CD14-positive monocyte (primary cell): ENCODE data around the gene MYCBP2. TPM values are rescaled to one million over a fixed set of nuclear protein-coding genes. Genes with fewer than 3 reads are reported as not detected.
A peak's percentile ranks its signal among the peaks of the same experiment; 100 is the strongest.

Experiments used
- DNase-seq, 3 donors: peaks; one replicate each; pipeline ENCODE4 v3.0.0-alpha.2; 2011 to 2022
- H2AFZ ChIP-seq: 2 replicates; pipeline ENCODE4 v1.6.0; 2012; ENCODE audit warnings: mild to moderate bottlenecking, low read depth, low read length, inconsistent platforms; ENCODE audit not compliant: insufficient read depth, poor library complexity, severe bottlenecking
- H3K27ac ChIP-seq, 2 donors: 1 replicate in 1 of 2; 2 replicates in 1 of 2; pipeline ENCODE4 v1.5.1; 2012 to 2013; ENCODE audit warnings: low read length in 2 of 2, control low read depth in 1 of 2, inconsistent platforms in 1 of 2, low read depth in 1 of 2, mild to moderate bottlenecking in 1 of 2
- H3K27me3 ChIP-seq, 2 donors: one replicate each; pipeline versions ENCODE4 v1.6.0 to v1.6.1; 2011 to 2013; ENCODE audit warnings: low read length in 2 of 2; ENCODE audit not compliant: control insufficient read depth in 2 of 2, insufficient read depth in 2 of 2
- H3K36me3 ChIP-seq, 2 donors: replicated peaks in 1 of 2; 1 replicate in 1 of 2; 2 replicates in 1 of 2; pipeline versions ENCODE4 v1.5.1 to v1.6.1; 2012 to 2013; ENCODE audit warnings: low read length in 2 of 2, control low read depth in 1 of 2, inconsistent platforms in 1 of 2, mild to moderate bottlenecking in 1 of 2; ENCODE audit not compliant: insufficient read depth in 2 of 2, control insufficient read depth in 1 of 2
- H3K4me1 ChIP-seq, 2 donors: 1 replicate in 1 of 2; 2 replicates in 1 of 2; pipeline versions ENCODE4 v1.5.1 to v1.6.1; 2012 to 2013; ENCODE audit warnings: low read length in 2 of 2, control low read depth in 1 of 2, inconsistent platforms in 1 of 2, mild to moderate bottlenecking in 1 of 2, moderate library complexity in 1 of 2; ENCODE audit not compliant: insufficient read depth in 2 of 2, control insufficient read depth in 1 of 2
- H3K4me2 ChIP-seq: replicated peaks from 2 replicates; pipeline ENCODE3; 2012; ENCODE audit warnings: low read length, moderate library complexity, mild to moderate bottlenecking; ENCODE audit not compliant: poor library complexity, severe bottlenecking; ENCODE audit errors: extremely low read depth
- H3K4me3 ChIP-seq, 3 experiments: fragments of 200-600 bp in 1 of 3; sonication (generic) in 1 of 3; replicated peaks in 1 of 3; 1 replicate in 2 of 3; 2 replicates in 1 of 3; pipeline ENCODE4 v1.5.1; 2011 to 2013; ENCODE audit warnings: low read length in 3 of 3, mild to moderate bottlenecking in 3 of 3, control low read depth in 2 of 3, low read depth in 2 of 3, inconsistent platforms in 1 of 3, moderate library complexity in 1 of 3
- H3K79me2 ChIP-seq: 2 replicates; pipeline ENCODE4 v1.6.0; 2012; ENCODE audit warnings: mild to moderate bottlenecking, control low read depth, inconsistent platforms, low read length, moderate library complexity; ENCODE audit not compliant: insufficient read depth
- H3K9ac ChIP-seq: 2 replicates; pipeline ENCODE4 v1.6.0; 2017; ENCODE audit warnings: low read length, mild to moderate bottlenecking; ENCODE audit not compliant: insufficient read depth, poor library complexity, severe bottlenecking
- H3K9me3 ChIP-seq, 2 donors: replicated peaks in 1 of 2; 1 replicate in 1 of 2; 2 replicates in 1 of 2; pipeline versions ENCODE4 v1.5.1 to v1.6.1; 2012 to 2013; ENCODE audit warnings: low read length in 2 of 2, control low read depth in 1 of 2; ENCODE audit not compliant: control insufficient read depth in 1 of 2, insufficient read depth in 1 of 2
- H4K20me1 ChIP-seq: 2 replicates; pipeline ENCODE4 v1.6.0; 2012; ENCODE audit warnings: mild to moderate bottlenecking, low read length, control low read depth, moderate library complexity; ENCODE audit not compliant: insufficient read depth
- H3K27ac Mint-ChIP-seq, 7 donors: one replicate each; pipeline ENCODE4 v1.8.0; 2020; ENCODE audit warnings: mild to moderate bottlenecking in 7 of 7, mixed read lengths in 7 of 7, moderate library complexity in 6 of 7, inconsistent platforms in 2 of 7
- H3K27me3 Mint-ChIP-seq, 3 donors: one replicate each; pipeline ENCODE4 v1.8.0; 2021 to 2022; ENCODE audit warnings: low read depth in 3 of 3, mild to moderate bottlenecking in 3 of 3, mixed read lengths in 3 of 3, moderate library complexity in 3 of 3, inconsistent platforms in 1 of 3
- H3K36me3 Mint-ChIP-seq, 2 donors: one replicate each; pipeline ENCODE4 v1.8.0; 2020; ENCODE audit warnings: mixed read lengths in 2 of 2, inconsistent platforms in 1 of 2, mild to moderate bottlenecking in 1 of 2
- H3K4me1 Mint-ChIP-seq: one replicate; pipeline ENCODE4 v1.8.0; 2020; ENCODE audit warnings: mild to moderate bottlenecking, mixed read lengths
- H3K4me3 Mint-ChIP-seq, 2 donors: one replicate each; pipeline ENCODE4 v1.8.0; 2020; ENCODE audit warnings: mild to moderate bottlenecking in 2 of 2, mixed read lengths in 2 of 2, moderate library complexity in 1 of 2
- H3K9me3 Mint-ChIP-seq, 7 donors: one replicate each; pipeline ENCODE4 v1.8.0; 2020 to 2022; ENCODE audit warnings: mixed read lengths in 7 of 7, mild to moderate bottlenecking in 6 of 7, moderate library complexity in 6 of 7, inconsistent platforms in 2 of 7
- CTCF ChIP-seq: fragments of 200-600 bp; IDR thresholded peaks from one replicate; pipeline ENCODE4 v1.8.0; 2022; ENCODE audit warnings: antibody characterized with exemption, mild to moderate bottlenecking
- WGBS: methylation state at CpG from one replicate; pipeline ENCODE4 v1.1.5; 2013; ENCODE audit warnings: missing lambda C conversion rate; ENCODE audit not compliant: insufficient coverage; 5-methylcytosine and 5-hydroxymethylcytosine counted together
- intact Hi-C, 2 donors: fragments of 100-400 bp; cut with micrococcal nuclease; formaldehyde crosslinking; loops; one replicate each; pipeline versions ENCODE4 v1.15.0 to v1.15.1; 2023
- polyA plus RNA-seq, 3 donors: library from polyadenylated mRNA; depleted of rRNA in 1 of 3; unstranded in 2 of 3; stranded (reverse) in 1 of 3; fragments of 300-500 nt in 2 of 3; fragments of >200 nt in 1 of 3; fragmentation: Illumina TruSeq in 2 of 3; gene quantifications; 1 replicate in 2 of 3; 2 replicates in 1 of 3; pipeline ENCODE4 v1.2.3, GENCODE V29; 2012 to 2021

Gene MYCBP2
- polyA plus RNA-seq, 3 donors: 7.6 to 51.5 (median 14.4) TPM

DNA sequence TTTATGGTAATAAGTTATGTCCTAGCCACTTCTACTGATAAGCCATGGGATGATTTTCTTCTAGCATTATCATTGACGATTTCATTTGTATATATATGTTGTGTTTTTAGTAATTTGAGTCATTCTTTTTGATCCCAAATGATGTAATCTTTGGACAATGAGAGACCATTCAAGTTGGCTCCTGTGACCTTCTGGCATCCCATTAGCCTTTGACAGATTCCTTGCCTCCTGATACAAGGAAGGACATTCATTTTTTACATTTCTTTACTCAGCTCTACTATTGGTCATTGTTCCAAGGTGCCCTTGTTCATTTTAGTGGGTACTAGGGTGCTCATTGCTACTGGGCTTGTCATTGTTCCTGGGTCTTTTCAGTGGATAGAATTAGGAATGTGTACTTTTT, 35.3 kb upstream of the MYCBP2 start:
- intact Hi-C loops: no loop called here
- Histone ChIP-seq H3K27me3 (no peaks in the 10 kb centered on the region), H3K4me2 (no peak overlapping the region), H2AFZ (no peak overlapping the region), H3K9me3 (no peaks in the 10 kb centered on the region), H3K27ac (no peak overlapping the region), H3K4me3 (no peak overlapping the region), H3K36me3 (no peaks in the 10 kb centered on the region), H4K20me1 (no peaks in the 10 kb centered on the region), H3K4me1 (peaks cover 13 to 22% of the 10 kb centered on the region in 2 donors), H3K9ac (no peak overlapping the region), H3K79me2 (no peaks in the 10 kb centered on the region)
- Mint-ChIP-seq H3K27me3 (peaks cover 0 to 3% (median 0%) of the 10 kb centered on the region in 3 donors), H3K4me1 (peaks cover 26% of the 10 kb centered on the region), H3K9me3 (peaks cover 0 to 5% (median 0%) of the 10 kb centered on the region in 7 donors), H3K27ac (no peak overlapping the region), H3K36me3 (no peaks in the 10 kb centered on the region), H3K4me3 (no peak overlapping the region)
- DNase-seq: no peak
- no peak for TF ChIP-seq CTCF
- no CpG with 5 or more reads among the region's 1 CpG for WGBS

- Mint-ChIP-seq H3K27ac (peak overlapping the region in 5 of 7 donors; percentile 20 to 73 (median 64)), H3K27me3 (peaks cover 0 to 3% (median 0%) of the 10 kb centered on the region in 3 donors), H3K9me3 (peaks cover 0 to 5% (median 0%) of the 10 kb centered on the region in 7 donors), H3K4me1 (peaks cover 28% of the 10 kb centered on the region), H3K36me3 (no peaks in the 10 kb centered on the region), H3K4me3 (peak overlapping the region in 1 of 2 donors; percentile 17)
- H3K27me3 ChIP-seq: no peaks in the 10 kb centered on the region
- DNase-seq: peak in 2 of 3 donors; percentile 38 to 53
- H3K36me3 ChIP-seq: no peaks in the 10 kb centered on the region
- H3K79me2 ChIP-seq: no peaks in the 10 kb centered on the region
- H2AFZ ChIP-seq: peak overlapping the region; percentile 36
- intact Hi-C loops: no loop called here
- TF ChIP-seq CTCF: no peak
- H3K9me3 ChIP-seq: no peaks in the 10 kb centered on the region
- peak overlapping the region in 1 of 3 experiments; percentile 11 for H3K4me3 ChIP-seq
- peak overlapping the region in 1 of 2 donors; percentile 70 for H3K27ac ChIP-seq
- H4K20me1 ChIP-seq: no peaks in the 10 kb centered on the region
- 10% methylated on average over 2 of the region's 3 CpGs for WGBS
- H3K4me2 ChIP-seq: peak overlapping the region; percentile 22
- no peak overlapping the region for H3K9ac ChIP-seq
- peaks cover 13 to 22% of the 10 kb centered on the region in 2 donors for H3K4me1 ChIP-seq
Measured at GRCh38 chr13:77360032-77360685, 33.3 kb upstream of the MYCBP2 start.
